SK-N-SH treated with all-trans-retinoic acid at 6 μM for 48 hours (cell line): ENCODE measurements around the gene MMAB.

Source experiments
- ARNTL ChIP-seq: fragments of 450-650 bp; formaldehyde crosslinking; IDR thresholded peaks from 2 replicates; pipeline ENCODE4 v1.5.0; 2020; ENCODE audit warnings: low read depth, mild to moderate bottlenecking, moderate library complexity, borderline replicate concordance
- BACH2 ChIP-seq: fragments of 250-450 bp; sonication (Bioruptor Pico); IDR thresholded peaks from 2 replicates; pipeline ENCODE4 v1.9.0; 2021; ENCODE audit warnings: mild to moderate bottlenecking, borderline replicate concordance
- GLIS3 ChIP-seq: fragments of 250-450 bp; sonication (Bioruptor Pico); IDR thresholded peaks from 2 replicates; pipeline ENCODE4 v1.5.0; 2020; ENCODE audit warnings: mild to moderate bottlenecking, moderate library complexity
- OSR1 ChIP-seq: fragments of 250-450 bp; sonication (Bioruptor Pico); IDR thresholded peaks from 2 replicates; pipeline ENCODE4 v1.8.0; 2022; ENCODE audit warnings: moderate library complexity, mild to moderate bottlenecking, inconsistent platforms
- PATZ1 ChIP-seq: fragments of 250-450 bp; sonication (Bioruptor Pico); IDR thresholded peaks from 2 replicates; pipeline ENCODE4 v1.8.0; 2020; ENCODE audit warnings: mild to moderate bottlenecking, moderate library complexity, borderline replicate concordance
- POU6F1 ChIP-seq: fragments of 250-450 bp; sonication (Bioruptor Pico); IDR thresholded peaks from 2 replicates; pipeline ENCODE4 v1.8.0; 2021; ENCODE audit warnings: low read depth, mild to moderate bottlenecking, moderate library complexity, borderline replicate concordance
- RARB ChIP-seq: fragments of 250-450 bp; sonication (Bioruptor Pico); IDR thresholded peaks from 2 replicates; pipeline ENCODE4 v1.8.0; 2021; ENCODE audit warnings: mild to moderate bottlenecking, moderate library complexity
- TCF4 ChIP-seq: fragments of 250-450 bp; sonication (Bioruptor Pico); IDR thresholded peaks from 2 replicates; pipeline ENCODE4 v1.8.0; 2021; ENCODE audit warnings: mild to moderate bottlenecking, moderate library complexity, borderline replicate concordance
- ZFP30 ChIP-seq: fragments of 450-650 bp; formaldehyde crosslinking; IDR thresholded peaks from 2 replicates; pipeline ENCODE4 v1.5.0; 2022; ENCODE audit warnings: mild to moderate bottlenecking, moderate library complexity
- ZNF565 ChIP-seq: fragments of 450-650 bp; formaldehyde crosslinking; conservative IDR thresholded peaks from 2 replicates; pipeline ENCODE4 v1.5.0; 2020; ENCODE audit warnings: low read depth, mild to moderate bottlenecking, moderate library complexity

- TF ChIP-seq GLIS3: no peak
- TF ChIP-seq ZNF565: no peak
- TF ChIP-seq POU6F1 (CRISPR knock-in tag): no peak
- TF ChIP-seq RARB (CRISPR knock-in tag): no peak
- TF ChIP-seq OSR1 (CRISPR knock-in tag): no peak
- TF ChIP-seq PATZ1 (CRISPR knock-in tag): no peak
- TF ChIP-seq ZFP30 (CRISPR knock-in tag): no peak
- TF ChIP-seq ARNTL (CRISPR knock-in tag): no peak
- no peak for TF ChIP-seq BACH2 (CRISPR knock-in tag)
- TF ChIP-seq TCF4 (CRISPR knock-in tag): no peak
These were observed 24.1 kb upstream of the MMAB start for GRCh38 chr12:109597414-109597794.
